GM18909 (cell line): ENCODE measurements around the gene FGD2.
"Not testable (repeated sequence)": the region's sequence is repeated elsewhere in the genome, so short reads cannot be mapped to it uniquely, and the experiment has no call there.

Source experiments
- ATAC-seq: cut with Tn5 transposase; IDR thresholded peaks from one replicate; pipeline ENCODE4 v1.9.1; 2021; ENCODE audit warnings: mild to moderate bottlenecking; ENCODE audit not compliant: unreplicated experiment, poor library complexity

FGD2 gene

DNA sequence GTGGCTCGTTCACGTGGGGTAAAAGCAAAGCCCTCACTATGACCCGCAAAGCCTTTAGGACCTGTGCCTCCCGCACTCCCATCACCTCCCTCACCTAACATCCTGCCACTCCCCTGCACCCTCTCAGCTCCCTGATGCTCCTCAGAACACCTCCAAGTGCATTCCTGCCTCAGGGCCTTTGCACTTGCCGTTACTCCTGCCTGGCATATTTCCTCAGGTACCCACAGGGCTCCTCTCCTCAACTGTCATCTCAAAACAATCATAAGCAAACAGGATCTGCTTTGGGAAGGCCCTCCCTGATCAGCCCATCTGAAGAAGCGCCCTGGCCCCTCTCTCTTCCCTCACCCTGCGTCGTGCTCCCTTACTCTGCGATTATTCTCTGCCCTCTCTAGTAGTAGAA, 49.1 kb downstream of the FGD2 start:
- no peak for ATAC-seq

- no peak for ATAC-seq
Observed at GRCh38 chr6:37056112-37056403, 50.6 kb downstream of the FGD2 start.

- ATAC-seq, result no peak
Observed at GRCh38 chr6:37056439-37057127, 51.1 kb downstream of the FGD2 start.

- ATAC-seq, result no peak
Observed at GRCh38 chr6:37057128-37057471, 51.6 kb downstream of the FGD2 start.

- ATAC-seq, result no peak
Observed at GRCh38 chr6:37057678-37058077, 52.2 kb downstream of the FGD2 start.

- no peak for ATAC-seq
Observed at GRCh38 chr6:37058084-37058586, 52.7 kb downstream of the FGD2 start.

- ATAC-seq, result not testable (repeated sequence)
Observed at GRCh38 chr6:37058984-37059343, 53.5 kb downstream of the FGD2 start.

DNA sequence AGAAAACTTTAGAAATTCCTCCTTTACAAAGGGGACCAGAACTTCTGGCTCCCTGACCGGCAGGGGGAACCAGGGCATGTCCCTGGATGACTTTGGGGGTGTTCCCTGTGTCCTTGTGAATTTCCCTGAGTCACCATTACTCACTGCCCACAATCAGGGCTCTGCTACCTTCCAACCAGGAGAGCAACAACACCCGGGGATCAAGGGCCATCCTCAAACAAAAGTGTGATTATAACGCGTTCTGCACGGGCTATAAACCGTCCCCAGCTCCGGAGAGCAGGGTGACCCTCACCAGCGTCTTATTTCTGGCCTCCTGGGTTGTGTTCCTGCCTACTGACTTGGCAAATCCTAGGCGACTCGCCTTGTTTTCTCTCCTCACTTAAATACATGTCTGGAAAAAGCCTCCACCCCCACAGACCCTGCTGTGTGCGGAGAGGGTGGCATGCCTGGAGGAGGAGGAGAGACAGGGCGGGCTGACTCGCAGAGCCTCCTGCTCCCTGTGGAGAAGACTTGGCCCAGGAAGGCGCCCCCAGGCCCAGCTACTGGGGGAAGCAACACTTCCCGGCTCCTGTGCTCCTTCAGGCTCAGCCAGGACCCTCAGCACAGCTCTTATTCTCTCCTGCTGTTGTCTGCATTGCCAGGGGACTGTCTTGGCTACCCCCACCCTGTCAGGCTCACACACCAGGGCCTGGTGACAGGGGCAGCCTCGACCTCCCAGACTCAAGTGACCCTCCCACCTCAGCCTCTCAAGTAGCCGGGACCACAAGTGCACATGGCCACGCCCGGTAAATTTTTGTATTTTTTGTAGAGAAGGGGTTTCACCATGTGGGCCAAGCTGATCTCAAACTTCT, 54.1 kb downstream of the FGD2 start:
- no peak for ATAC-seq

- no peak for ATAC-seq
Observed at GRCh38 chr6:37060195-37060559, 54.7 kb downstream of the FGD2 start.

DNA sequence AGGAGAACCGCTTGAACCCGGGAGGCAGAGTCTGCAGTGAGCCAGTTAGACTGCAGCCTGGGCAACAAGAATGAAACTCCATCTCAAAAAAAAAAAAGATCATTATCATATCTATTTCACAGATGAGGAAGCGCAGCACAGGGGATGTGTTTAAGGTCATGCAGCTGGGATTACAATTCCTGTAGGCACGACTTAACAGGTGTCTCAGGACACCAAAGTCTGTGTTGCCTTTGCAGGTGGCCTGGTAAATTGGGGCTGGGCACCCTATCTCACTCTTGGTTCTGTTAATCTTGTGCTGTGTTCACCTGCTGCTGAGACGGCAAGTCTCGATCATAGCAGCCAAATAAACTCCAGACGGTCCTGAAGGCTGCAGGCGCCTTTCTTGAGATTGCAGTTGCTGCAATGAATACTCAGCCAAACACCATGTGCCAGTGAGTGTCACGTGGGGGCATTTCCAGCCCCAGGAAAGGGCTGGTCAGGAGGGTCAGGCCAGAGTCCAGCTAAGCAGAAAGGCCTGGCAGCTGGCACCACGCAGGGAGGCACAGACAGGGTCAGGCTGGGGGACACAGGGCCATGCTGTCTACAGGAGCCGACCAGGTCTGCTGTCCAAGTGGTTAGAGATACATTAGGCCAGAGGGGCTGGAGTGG, 55.8 kb downstream of the FGD2 start:
- no peak for ATAC-seq

- no peak for ATAC-seq
Observed at GRCh38 chr6:37062424-37062823, 57.0 kb downstream of the FGD2 start.

GRCh38 chr6:37068356-37069270, 63.2 kb downstream of the FGD2 start:
- ATAC-seq, result no peak

- ATAC-seq, result no peak
Observed at GRCh38 chr6:37069639-37070038, 64.2 kb downstream of the FGD2 start.

DNA sequence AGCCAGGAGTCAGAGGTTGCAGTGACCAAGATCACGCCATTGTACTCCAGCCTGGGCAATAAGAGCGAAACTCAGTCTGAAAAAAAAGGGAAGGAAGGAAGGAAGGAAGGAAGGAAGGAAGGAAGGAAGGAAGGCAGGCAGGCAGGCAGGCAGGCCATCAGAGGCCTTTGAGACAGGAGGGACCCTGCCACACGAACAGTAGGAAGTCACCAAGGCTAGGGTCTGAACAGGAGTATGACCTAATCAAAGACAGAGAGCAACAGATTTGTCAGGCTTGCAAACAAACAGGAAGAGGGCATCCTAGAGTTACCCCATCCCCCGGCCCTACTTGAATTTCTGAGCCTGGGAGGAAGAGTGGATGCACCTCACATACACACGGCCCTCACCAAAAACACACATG, 67.1 kb downstream of the FGD2 start:
- ATAC-seq, result no peak

GRCh38 chr6:37074053-37074827, 68.8 kb downstream of the FGD2 start:
- ATAC-seq, result no peak

DNA sequence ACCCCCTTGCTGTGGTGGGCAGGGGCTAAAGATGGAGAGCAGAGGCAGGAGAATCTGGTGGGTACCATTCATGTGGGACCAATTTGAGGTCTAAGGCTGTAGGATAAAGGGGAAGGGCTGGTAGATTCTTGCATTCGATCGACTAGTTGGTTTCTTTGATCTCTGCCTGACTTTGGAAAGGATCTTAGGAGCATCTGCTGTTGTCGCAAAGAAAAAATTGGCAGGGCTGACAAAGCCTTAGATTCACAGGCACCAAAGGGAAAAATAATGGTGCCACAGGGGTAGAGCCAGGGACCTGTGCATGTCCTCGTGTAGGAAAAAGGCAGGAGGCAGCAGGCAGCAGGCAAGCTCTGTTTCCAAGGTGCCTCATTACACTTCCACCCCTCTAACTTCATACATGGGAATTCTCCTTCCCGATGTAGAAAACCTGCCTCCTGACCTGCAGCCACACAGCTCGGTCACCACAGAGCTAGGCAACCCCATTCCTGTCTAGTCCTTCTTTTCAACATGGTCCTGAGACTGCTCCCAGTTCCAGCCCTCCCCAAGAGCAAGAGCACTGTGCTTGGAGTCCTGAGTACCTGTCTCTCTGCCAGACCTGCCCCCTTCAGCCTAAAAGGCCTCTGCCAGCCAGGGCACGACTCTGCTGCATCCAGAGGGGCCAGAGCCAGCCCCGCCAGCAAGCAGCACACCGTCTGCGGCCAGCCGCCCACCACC, 71.9 kb downstream of the FGD2 start:
- ATAC-seq, result no peak

GRCh38 chr6:37077905-37078296, 72.4 kb downstream of the FGD2 start:
- no peak for ATAC-seq
